ENCODE results near the gene CNNM3.
"Not testable (repeated sequence)": the region's sequence is repeated elsewhere in the genome, so short reads cannot be mapped to it uniquely, and the experiment has no call there.

Gene CNNM3

GRCh38 chr2:96800061-96801004 lies 15.7 kb upstream of the CNNM3 start:
- DNase-seq, result no peak

- peak; percentile 6 for DNase-seq
Measured at GRCh38 chr2:96801005-96801785, 14.9 kb upstream of the CNNM3 start.

- no peak for DNase-seq
Measured at GRCh38 chr2:96801786-96802595, 14.1 kb upstream of the CNNM3 start.

- no peak for DNase-seq
Measured at GRCh38 chr2:96802721-96803120, 13.3 kb upstream of the CNNM3 start.

GRCh38 chr2:96804986-96805385 lies 11.1 kb upstream of the CNNM3 start:
- no peak for DNase-seq

GRCh38 chr2:96805946-96806345 lies 10.1 kb upstream of the CNNM3 start:
- DNase-seq, result not testable (repeated sequence)

GRCh38 chr2:96806468-96807126 lies 9.5 kb upstream of the CNNM3 start:
- no peak for DNase-seq

- DNase-seq, result no peak
Measured at GRCh38 chr2:96807127-96807471, 9.0 kb upstream of the CNNM3 start.

- no peak for DNase-seq
Measured at GRCh38 chr2:96808176-96808837, 7.8 kb upstream of the CNNM3 start.

GRCh38 chr2:96809216-96809882 lies 6.7 kb upstream of the CNNM3 start:
- no peak for DNase-seq

- DNase-seq, result no peak
Measured at GRCh38 chr2:96809951-96810782, 5.9 kb upstream of the CNNM3 start.

GRCh38 chr2:96810783-96811192 lies 5.3 kb upstream of the CNNM3 start:
- no peak for DNase-seq

- DNase-seq, result peak; percentile 3
Measured at GRCh38 chr2:96811917-96812316, 4.2 kb upstream of the CNNM3 start.

GRCh38 chr2:96813656-96814055 lies 2.4 kb upstream of the CNNM3 start:
- DNase-seq, result no peak

- DNase-seq, result peak; percentile 57
Measured at GRCh38 chr2:96815326-96816126, 542 bp upstream of the CNNM3 start.

GRCh38 chr2:96816836-96817702 lies 1.0 kb downstream of the CNNM3 start:
- DNase-seq, result no peak

- DNase-seq, result no peak
Measured at GRCh38 chr2:96817882-96818281, 1.8 kb downstream of the CNNM3 start.

- DNase-seq, result no peak
Measured at GRCh38 chr2:96819128-96819875, 3.2 kb downstream of the CNNM3 start.

Measured in HCEC 1CT (cell line).